Measurements from ENCODE around the gene MUC12. TPM values are rescaled to one million over a fixed set of nuclear protein-coding genes. Genes with fewer than 3 reads are reported as not detected.

Gene MUC12
- total and polyA plus RNA-seq, 11 donors: 0.02 to 0.23 (median 0.11) TPM; not detected in 7

Other genes starting within 250 kb of the MUC12 start
- not detected for gene EPO, start 249.1 kb upstream of the MUC12 start, total RNA-seq
- not detected for gene EPO, start 249.1 kb upstream of the MUC12 start, polyA plus RNA-seq
- not detected for gene ZAN, start 236.0 kb upstream of the MUC12 start, total RNA-seq
- gene ZAN, start 236.0 kb upstream of the MUC12 start, polyA plus RNA-seq: not detected
- 10 to 100 TPM; 18.0 to 76.2 (median 21.4) TPM for gene EPHB4, start 142.0 kb upstream of the MUC12 start, total RNA-seq
- gene EPHB4, start 142.0 kb upstream of the MUC12 start, polyA plus RNA-seq: 10 to 100 TPM; 10.7 to 35.2 TPM
- 10 to 100 TPM in 1 of 9 donors, 1 to 10 TPM in 8; 4.6 to 23.6 (median 7.0) TPM for gene SLC12A9, start 116.9 kb upstream of the MUC12 start, total RNA-seq
- 10 to 100 TPM in 1 of 2 donors, 1 to 10 TPM in 1; 6.4 to 10.5 TPM for gene SLC12A9, start 116.9 kb upstream of the MUC12 start, polyA plus RNA-seq
- gene TRIP6, start 102.2 kb upstream of the MUC12 start, total RNA-seq: 10 to 100 TPM in 8 of 9 donors, 1 to 10 TPM in 1; 9.2 to 37.3 (median 17.1) TPM
- 10 to 100 TPM; 10.6 to 23.1 TPM for gene TRIP6, start 102.2 kb upstream of the MUC12 start, polyA plus RNA-seq
- 10 to 100 TPM; 31.0 to 62.2 (median 49.5) TPM for gene SRRT, start 94.5 kb upstream of the MUC12 start, total RNA-seq
- gene SRRT, start 94.5 kb upstream of the MUC12 start, polyA plus RNA-seq: 10 to 100 TPM; 38.0 to 49.7 TPM
- 1 to 10 TPM; 1.0 to 3.4 (median 1.6) TPM for gene UFSP1, start 79.8 kb upstream of the MUC12 start, total RNA-seq
- 1 to 10 TPM; 3.4 TPM for gene UFSP1, start 79.8 kb upstream of the MUC12 start, polyA plus RNA-seq
- gene ACHE, start 73.7 kb upstream of the MUC12 start, total RNA-seq: 1 to 10 TPM in 4 of 9 donors, under 1 TPM in 5; 0.44 to 2.1 (median 0.78) TPM
- under 1 TPM; 0.58 to 0.69 TPM for gene ACHE, start 73.7 kb upstream of the MUC12 start, polyA plus RNA-seq
- 1 to 10 TPM in 3 of 9 donors, under 1 TPM in 6; 0.16 to 1.4 (median 0.45) TPM for gene MUC3A, start 20.0 kb upstream of the MUC12 start, total RNA-seq
- gene MUC3A, start 20.0 kb upstream of the MUC12 start, polyA plus RNA-seq: 1 to 10 TPM in 1 of 2 donors, under 1 TPM in 1; 0.25 to 1.8 TPM
- not detected for gene MUC17, start 50.5 kb downstream of the MUC12 start, total RNA-seq
- gene MUC17, start 50.5 kb downstream of the MUC12 start, polyA plus RNA-seq: not detected
- gene TRIM56, start 115.9 kb downstream of the MUC12 start, total RNA-seq: 10 to 100 TPM in 8 of 9 donors, 1 to 10 TPM in 1; 7.9 to 37.4 (median 14.7) TPM
- 10 to 100 TPM; 10.7 to 12.7 TPM for gene TRIM56, start 115.9 kb downstream of the MUC12 start, polyA plus RNA-seq
- 100 to 1,000 TPM in 1 of 9 donors, 10 to 100 TPM in 4, 1 to 10 TPM in 4; 1.3 to 153 (median 13.9) TPM for gene SERPINE1, start 157.5 kb downstream of the MUC12 start, total RNA-seq
- 100 to 1,000 TPM in 1 of 2 donors, 1 to 10 TPM in 1; 3.4 to 595 TPM for gene SERPINE1, start 157.5 kb downstream of the MUC12 start, polyA plus RNA-seq
- 10 to 100 TPM in 8 of 9 donors, 1 to 10 TPM in 1; 9.9 to 24.5 (median 12.8) TPM for gene AP1S1, start 184.9 kb downstream of the MUC12 start, total RNA-seq
- gene AP1S1, start 184.9 kb downstream of the MUC12 start, polyA plus RNA-seq: 10 to 100 TPM; 15.9 to 41.8 TPM
- under 1 TPM in 2 of 9 donors, not detected in 7; 0.09 to 0.19 TPM for gene VGF, start 196.0 kb downstream of the MUC12 start, total RNA-seq
- gene VGF, start 196.0 kb downstream of the MUC12 start, polyA plus RNA-seq: under 1 TPM in 1 of 2 donors, not detected in 1; 0.14 TPM
- under 1 TPM in 1 of 9 donors, not detected in 8; 0.23 TPM for gene NAT16, start 210.7 kb downstream of the MUC12 start, total RNA-seq
- gene NAT16, start 210.7 kb downstream of the MUC12 start, polyA plus RNA-seq: not detected
- gene MOGAT3, start 231.5 kb downstream of the MUC12 start, total RNA-seq: not detected
- not detected for gene MOGAT3, start 231.5 kb downstream of the MUC12 start, polyA plus RNA-seq
- gene PLOD3, start 248.0 kb downstream of the MUC12 start, total RNA-seq: 10 to 100 TPM; 27.4 to 77.6 (median 42.0) TPM
- 10 to 100 TPM; 22.2 to 55.2 TPM for gene PLOD3, start 248.0 kb downstream of the MUC12 start, polyA plus RNA-seq
- 10 to 100 TPM; 47.0 to 88.1 (median 51.3) TPM for gene ZNHIT1, start 248.6 kb downstream of the MUC12 start, total RNA-seq
- 100 to 1,000 TPM in 1 of 2 donors, 10 to 100 TPM in 1; 89.8 to 156 TPM for gene ZNHIT1, start 248.6 kb downstream of the MUC12 start, polyA plus RNA-seq

Data from heart left ventricle (tissue), 11 donors.